ENCODE results near the gene PPP4R3B.

DNA sequence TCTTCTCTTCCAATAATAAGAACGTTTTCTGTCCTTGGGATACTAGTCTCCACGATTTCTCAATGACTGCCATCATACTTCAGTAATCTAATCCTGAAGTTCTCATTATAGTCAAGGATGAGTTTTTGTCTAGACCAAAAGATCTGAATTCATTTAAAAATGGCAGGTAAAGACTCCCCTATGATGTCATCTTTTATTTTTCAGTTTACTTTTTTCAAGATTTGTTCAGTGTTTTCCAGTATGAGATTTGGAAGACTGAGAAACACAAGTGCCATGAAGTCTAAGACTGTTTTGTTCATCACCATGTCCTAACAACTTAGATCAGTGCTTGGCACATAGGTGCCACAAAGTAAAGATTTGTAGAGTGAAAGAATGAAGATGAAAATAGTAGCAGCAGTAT lies 35.8 kb upstream of the PPP4R3B start:
- TF ChIP-seq, protein P1, sequence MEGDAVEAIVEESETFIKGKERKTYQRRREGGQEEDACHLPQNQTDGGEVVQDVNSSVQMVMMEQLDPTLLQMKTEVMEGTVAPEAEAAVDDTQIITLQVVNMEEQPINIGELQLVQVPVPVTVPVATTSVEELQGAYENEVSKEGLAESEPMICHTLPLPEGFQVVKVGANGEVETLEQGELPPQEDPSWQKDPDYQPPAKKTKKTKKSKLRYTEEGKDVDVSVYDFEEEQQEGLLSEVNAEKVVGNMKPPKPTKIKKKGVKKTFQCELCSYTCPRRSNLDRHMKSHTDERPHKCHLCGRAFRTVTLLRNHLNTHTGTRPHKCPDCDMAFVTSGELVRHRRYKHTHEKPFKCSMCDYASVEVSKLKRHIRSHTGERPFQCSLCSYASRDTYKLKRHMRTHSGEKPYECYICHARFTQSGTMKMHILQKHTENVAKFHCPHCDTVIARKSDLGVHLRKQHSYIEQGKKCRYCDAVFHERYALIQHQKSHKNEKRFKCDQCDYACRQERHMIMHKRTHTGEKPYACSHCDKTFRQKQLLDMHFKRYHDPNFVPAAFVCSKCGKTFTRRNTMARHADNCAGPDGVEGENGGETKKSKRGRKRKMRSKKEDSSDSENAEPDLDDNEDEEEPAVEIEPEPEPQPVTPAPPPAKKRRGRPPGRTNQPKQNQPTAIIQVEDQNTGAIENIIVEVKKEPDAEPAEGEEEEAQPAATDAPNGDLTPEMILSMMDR (IDR thresholded peaks at IDR 0.05) = no peak
- no peak for TF ChIP-seq POLR2A (IDR thresholded peaks at IDR 0.05)

All from breast epithelium (tissue), 3 donors.